Measurements from ENCODE around the gene COX7B2. TPM values are rescaled to one million over a fixed set of nuclear protein-coding genes. Genes with fewer than 3 reads are reported as not detected.

Gene COX7B2
- total and polyA plus RNA-seq, 10 of the 15 experiments (the other 5 are each of a cell fraction or from before 2014, with no cell fraction given), result not detected

- no peak for TF ChIP-seq CHD2 (IDR thresholded peaks at IDR 0.05; ENCODE audit: borderline replicate concordance, low read depth, low read length)
These were observed 64.6 kb downstream of the COX7B2 start (continued) for GRCh38 chr4:46844325-46844917.

- Histone ChIP-seq H3K27me3 (replicated peaks in 1 of 2; ENCODE audit: control insufficient read depth in 2 of 2, insufficient read depth in 2 of 2, low read length in 1 of 2) (no peaks in the 10 kb centered on the region), H3K27ac (ENCODE audit: control insufficient read depth, insufficient read depth) (no peak overlapping the region), H3K9ac (ENCODE audit: control insufficient read depth, insufficient read depth, low read length) (no peak overlapping the region), H3K9me3 (replicated peaks; ENCODE audit: control insufficient read depth, insufficient read depth, low read length) (no peaks in the 10 kb centered on the region), H3K4me1 (ENCODE audit: control insufficient read depth, insufficient read depth, low read length) (no peaks in the 10 kb centered on the region), H4K20me1 (ENCODE audit: control insufficient read depth, insufficient read depth) (no peaks in the 10 kb centered on the region), H3K79me2 (ENCODE audit: control insufficient read depth, insufficient read depth, low read length) (no peaks in the 10 kb centered on the region), H3K4me2 (ENCODE audit: control insufficient read depth, insufficient read depth) (no peak overlapping the region), H2AFZ (ENCODE audit: control insufficient read depth, low read depth, low read length) (no peak overlapping the region), H3K36me3 (ENCODE audit: control insufficient read depth in 2 of 2, insufficient read depth in 2 of 2, low read length in 1 of 2) (no peaks in the 10 kb centered on the region), H3K4me3 (no peak overlapping the region)
- in situ Hi-C loops (cut with MboI) (no loop called here), intact Hi-C loops (cut with micrococcal nuclease; ENCODE audit: unreplicated experiment) (no loop called here)
- 4% methylated on average over 1 of the region's 1 CpG for WGBS (ENCODE audit: insufficient coverage, insufficient replicate concordance, low lambda C conversion rate, missing lambda C conversion rate)
- no peak for DNase-seq (ENCODE audit: low read depth, low spot score)
- BruUV-seq (replicated peaks), result no TSS peak
- ChIA-PET SMC1A (ENCODE audit: uncharacterized antibody, unreplicated experiment) (interaction anchor here (0.6 to 1.0 kb wide), 2 partner anchors 95 to 407 kb away, joined by 3 read pairs; no protein-coding TSS in a partner anchor), RAD21 (ENCODE audit: unreplicated experiment) (interaction anchor here (1.0 kb wide), 1 partner anchor 194 kb away, joined by 3 read pairs; no protein-coding TSS in a partner anchor), CTCF (no interaction called here), POLR2A (no interaction called here)
- TF ChIP-seq STAT3 (IDR thresholded peaks at IDR 0.05; ENCODE audit: low read depth, low read length) (no peak), CEBPZ (IDR thresholded peaks at IDR 0.05; ENCODE audit: low read depth, low read length) (no peak), RUNX3 (IDR thresholded peaks at IDR 0.05; ENCODE audit: low read length) (no peak), USF2 (IDR thresholded peaks at IDR 0.05; ENCODE audit: borderline replicate concordance, low read depth, low read length) (no peak), TCF12 (IDR thresholded peaks at IDR 0.05; ENCODE audit: low read depth, low read length) (no peak), KLF5 (IDR thresholded peaks at IDR 0.05; ENCODE audit: partially characterized antibody) (no peak), POU2F2 (IDR thresholded peaks at IDR 0.05; ENCODE audit: borderline replicate concordance, low read depth, low read length) (no peak), NKRF (conservative IDR thresholded peaks at IDR 0.05) (no peak), ZBTB4 (CRISPR knock-in tag; IDR thresholded peaks at IDR 0.05) (no peak), POLR2AphosphoS2 (IDR thresholded peaks at IDR 0.05; ENCODE audit: low read depth, low read length) (no peak), NBN (IDR thresholded peaks at IDR 0.05) (no peak)
- ATAC-seq, result peak; percentile 76
- FAIRE-seq, result no peak
These were observed 69.9 kb downstream of the COX7B2 start for GRCh38 chr4:46839128-46839527.
